Endothelial cell (in vitro differentiated cells): ENCODE measurements around the gene ASXL2. TPM values are rescaled to one million over a fixed set of nuclear protein-coding genes. Genes with fewer than 3 reads are reported as not detected.

Experiments
- DNase-seq: peaks from one replicate; pipeline ENCODE4 v3.0.0; 2021; ENCODE audit warnings: low spot score
- H3K27ac Mint-ChIP-seq: one replicate; pipeline ENCODE4 v1.8.0; 2021; ENCODE audit warnings: mixed read lengths, inconsistent platforms; ENCODE audit not compliant: unreplicated experiment
- H3K27me3 Mint-ChIP-seq: one replicate; pipeline ENCODE4 v1.8.0; 2021; ENCODE audit warnings: mild to moderate bottlenecking, moderate library complexity, mixed read lengths, inconsistent platforms; ENCODE audit not compliant: unreplicated experiment
- H3K36me3 Mint-ChIP-seq: one replicate; pipeline ENCODE4 v1.8.0; 2021; ENCODE audit warnings: mild to moderate bottlenecking, low read depth, mixed read lengths, inconsistent platforms; ENCODE audit not compliant: unreplicated experiment
- H3K4me1 Mint-ChIP-seq: one replicate; pipeline ENCODE4 v1.8.0; 2021; ENCODE audit warnings: mild to moderate bottlenecking, mixed read lengths, inconsistent platforms; ENCODE audit not compliant: unreplicated experiment
- H3K4me3 Mint-ChIP-seq: one replicate; pipeline ENCODE4 v1.8.0; 2021; ENCODE audit warnings: mild to moderate bottlenecking, mixed read lengths, inconsistent platforms; ENCODE audit not compliant: unreplicated experiment
- H3K9me3 Mint-ChIP-seq: one replicate; pipeline ENCODE4 v1.8.0; 2021; ENCODE audit warnings: mixed read lengths, inconsistent platforms; ENCODE audit not compliant: unreplicated experiment
- total RNA-seq: library from RNA; stranded (reverse); fragmentation: NEBNext Ultra II Directional; extraction: Animal tissue kit (Norgen Biotek cat#: 25700); gene quantifications from one replicate; pipeline ENCODE4 v1.2.1, GENCODE V29; 2021; ENCODE audit not compliant: unreplicated experiment
- TF ChIP-seq, protein P1 (sequence below): fragments of 200-600 bp; sonication (generic); IDR thresholded peaks from one replicate; pipeline ENCODE4 v1.5.0; 2021; ENCODE audit warnings: antibody characterized with exemption; ENCODE audit not compliant: unreplicated experiment

Gene ASXL2
- total RNA-seq, 1 donor from 2014 or later = 33.4 TPM

DNA sequence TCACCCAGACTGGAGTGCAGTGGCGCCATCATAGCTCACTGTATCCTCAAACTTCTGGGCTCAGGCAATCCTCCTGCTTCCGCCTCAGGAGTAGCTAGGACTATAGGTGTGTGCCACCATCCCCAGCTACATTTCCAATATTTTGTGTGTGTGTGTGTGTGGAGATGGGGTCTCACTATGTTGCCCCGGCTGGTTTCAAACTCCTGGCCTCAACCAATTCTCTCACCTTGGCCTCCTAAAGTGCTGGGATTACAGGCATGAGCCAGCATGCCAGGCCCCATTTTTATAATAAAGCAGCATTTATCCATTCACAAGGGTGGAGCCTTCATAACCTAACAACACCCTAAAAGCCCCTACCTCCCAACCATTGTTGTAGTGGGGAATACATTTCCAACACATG is 152.4 kb downstream of the ASXL2 start:
- TF ChIP-seq, protein P1, sequence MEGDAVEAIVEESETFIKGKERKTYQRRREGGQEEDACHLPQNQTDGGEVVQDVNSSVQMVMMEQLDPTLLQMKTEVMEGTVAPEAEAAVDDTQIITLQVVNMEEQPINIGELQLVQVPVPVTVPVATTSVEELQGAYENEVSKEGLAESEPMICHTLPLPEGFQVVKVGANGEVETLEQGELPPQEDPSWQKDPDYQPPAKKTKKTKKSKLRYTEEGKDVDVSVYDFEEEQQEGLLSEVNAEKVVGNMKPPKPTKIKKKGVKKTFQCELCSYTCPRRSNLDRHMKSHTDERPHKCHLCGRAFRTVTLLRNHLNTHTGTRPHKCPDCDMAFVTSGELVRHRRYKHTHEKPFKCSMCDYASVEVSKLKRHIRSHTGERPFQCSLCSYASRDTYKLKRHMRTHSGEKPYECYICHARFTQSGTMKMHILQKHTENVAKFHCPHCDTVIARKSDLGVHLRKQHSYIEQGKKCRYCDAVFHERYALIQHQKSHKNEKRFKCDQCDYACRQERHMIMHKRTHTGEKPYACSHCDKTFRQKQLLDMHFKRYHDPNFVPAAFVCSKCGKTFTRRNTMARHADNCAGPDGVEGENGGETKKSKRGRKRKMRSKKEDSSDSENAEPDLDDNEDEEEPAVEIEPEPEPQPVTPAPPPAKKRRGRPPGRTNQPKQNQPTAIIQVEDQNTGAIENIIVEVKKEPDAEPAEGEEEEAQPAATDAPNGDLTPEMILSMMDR = no peak
- Mint-ChIP-seq H3K27me3 (no peaks in the 10 kb centered on the region), H3K9me3 (no peaks in the 10 kb centered on the region), H3K36me3 (no peaks in the 10 kb centered on the region), H3K27ac (no peak overlapping the region), H3K4me1 (no peaks in the 10 kb centered on the region), H3K4me3 (no peak overlapping the region)
- no peak for DNase-seq

DNA sequence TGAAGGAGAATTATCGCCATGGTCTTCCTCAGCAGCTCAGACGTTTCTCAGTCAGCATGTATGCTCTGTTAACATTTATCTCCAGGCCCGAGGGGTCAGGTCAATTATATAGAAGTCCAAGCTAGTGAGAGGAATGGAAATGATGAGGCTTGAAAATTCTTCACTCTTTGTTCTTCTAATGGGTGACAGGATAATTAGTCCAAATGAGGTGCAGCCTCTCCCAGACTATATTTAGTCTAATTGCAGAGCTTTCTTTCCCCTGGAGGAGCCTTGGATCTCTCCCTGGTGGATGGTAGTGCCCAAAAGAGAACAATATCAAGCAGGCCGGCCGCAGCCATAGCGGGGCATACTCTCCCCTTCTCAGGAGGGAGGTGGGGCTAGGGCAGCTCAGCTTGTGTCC is 153.5 kb downstream of the ASXL2 start:
- Mint-ChIP-seq H3K9me3 (no peaks in the 10 kb centered on the region), H3K4me3 (no peak overlapping the region), H3K27me3 (no peaks in the 10 kb centered on the region), H3K4me1 (no peaks in the 10 kb centered on the region), H3K36me3 (no peaks in the 10 kb centered on the region), H3K27ac (no peak overlapping the region)
- TF ChIP-seq, protein P1 = no peak
- no peak for DNase-seq

DNA sequence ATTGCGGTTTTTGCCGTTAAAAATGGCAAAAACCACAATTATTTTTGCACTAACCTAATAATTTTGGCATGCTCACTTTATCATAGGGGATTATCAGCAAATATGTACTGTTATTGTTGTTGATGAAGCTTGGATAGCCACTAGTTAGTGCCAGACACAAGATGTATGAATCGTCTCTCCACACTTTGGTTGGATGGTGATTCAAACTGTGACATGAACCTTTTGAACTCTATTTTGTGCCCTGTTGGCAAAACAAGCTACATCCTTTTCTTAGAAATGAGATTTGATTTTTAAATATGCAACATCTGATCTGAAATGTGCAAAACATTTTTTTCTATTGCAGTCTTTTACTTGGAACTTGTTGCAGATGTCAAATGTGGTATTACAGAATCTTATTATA is 156.1 kb downstream of the ASXL2 start:
- H3K27me3 Mint-ChIP-seq = no peaks in the 10 kb centered on the region
- no peak overlapping the region for H3K4me3 Mint-ChIP-seq
- H3K4me1 Mint-ChIP-seq = no peaks in the 10 kb centered on the region
- no peaks in the 10 kb centered on the region for H3K9me3 Mint-ChIP-seq
- DNase-seq = no peak
- no peaks in the 10 kb centered on the region for H3K36me3 Mint-ChIP-seq
- TF ChIP-seq, protein P1 = no peak
- no peak overlapping the region for H3K27ac Mint-ChIP-seq

DNA sequence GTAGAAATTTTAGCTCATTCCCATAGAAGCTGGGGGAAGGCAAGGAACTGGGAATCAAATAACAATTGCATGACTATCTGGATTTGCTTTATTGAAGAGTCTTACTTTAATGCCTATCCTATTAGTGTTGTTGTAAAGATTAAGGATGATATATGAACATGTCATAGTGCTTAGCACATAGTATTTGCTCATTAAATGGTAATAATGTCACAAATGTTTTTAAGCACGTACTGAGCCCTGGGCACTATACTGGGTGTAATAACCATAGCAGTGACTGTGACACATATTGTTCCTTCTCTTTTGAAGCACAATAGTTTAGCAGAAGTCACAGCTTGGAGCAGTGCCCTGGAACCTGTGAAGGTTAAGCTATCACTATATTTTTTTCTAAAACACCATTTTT is 157.7 kb downstream of the ASXL2 start:
- no peak overlapping the region for H3K27ac Mint-ChIP-seq
- H3K36me3 Mint-ChIP-seq = no peaks in the 10 kb centered on the region
- no peaks in the 10 kb centered on the region for H3K4me1 Mint-ChIP-seq
- no peak for DNase-seq
- no peaks in the 10 kb centered on the region for H3K27me3 Mint-ChIP-seq
- H3K4me3 Mint-ChIP-seq = no peak overlapping the region
- no peaks in the 10 kb centered on the region for H3K9me3 Mint-ChIP-seq
- TF ChIP-seq, protein P1 = no peak

DNA sequence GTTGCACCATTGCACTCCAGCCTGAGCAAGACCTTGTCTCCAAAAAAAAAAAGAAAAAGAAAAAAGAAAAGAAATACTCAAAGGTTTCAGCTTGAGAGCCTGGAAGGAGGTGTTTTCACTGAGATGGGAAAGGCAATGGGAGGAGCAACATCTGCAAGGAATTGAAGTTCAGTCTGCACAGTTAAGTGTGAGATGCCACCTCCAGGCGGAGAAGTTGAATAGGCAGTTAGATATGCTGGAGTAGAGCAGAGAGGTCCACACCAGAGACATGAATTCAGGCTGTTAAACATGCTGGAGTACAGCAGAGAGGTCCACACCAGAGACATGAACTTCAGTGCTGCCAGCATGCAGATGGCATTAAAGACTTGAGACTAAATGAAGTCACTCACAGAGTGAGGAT is 163.5 kb downstream of the ASXL2 start:
- Mint-ChIP-seq H3K4me1 (no peaks in the 10 kb centered on the region), H3K4me3 (no peak overlapping the region), H3K27me3 (no peaks in the 10 kb centered on the region), H3K9me3 (no peaks in the 10 kb centered on the region), H3K27ac (no peak overlapping the region), H3K36me3 (no peaks in the 10 kb centered on the region)
- no peak for DNase-seq
- TF ChIP-seq, protein P1 = no peak
